ENCODE results near the gene APP. TPM values are rescaled to one million over a fixed set of nuclear protein-coding genes. Genes with fewer than 3 reads are reported as not detected.
A peak's percentile ranks its signal among the peaks of the same experiment; 100 is the strongest.
"Not testable (repeated sequence)": the region's sequence is repeated elsewhere in the genome, so short reads cannot be mapped to it uniquely, and the experiment has no call there.

The APP gene
- polyA plus RNA-seq, 2 donors, result 28.6 to 81.7 TPM

GRCh38 chr21:25934771-25935224, 235.8 kb downstream of the APP start:
- H3K27ac ChIP-seq (ENCODE audit: low read depth in 2 of 2, low read length in 1 of 2), result peak overlapping the region; percentile 60 to 70

GRCh38 chr21:25934130-25934529, 236.4 kb downstream of the APP start:
- 94 to 96% methylated on average over 5 to 6 of the region's 6 CpGs for WGBS, 2 donors
- Histone ChIP-seq H3K4me3 (ENCODE audit: low read depth in 1 of 2, low read length in 2 of 2) (no peak overlapping the region), H3K36me3 (ENCODE audit: control insufficient read depth in 2 of 2, insufficient read depth in 2 of 2, low read length in 1 of 2) (no peaks in the 10 kb centered on the region), H3K4me1 (ENCODE audit: control insufficient read depth in 2 of 2, insufficient read depth in 2 of 2, low read length in 1 of 2) (peaks cover 0 to 4% of the 10 kb centered on the region in 2 donors), H3K27me3 (ENCODE audit: control insufficient read depth in 1 of 2, insufficient read depth in 2 of 2, low read length in 2 of 2) (no peaks in the 10 kb centered on the region), H3K9me3 (ENCODE audit: control insufficient read depth in 2 of 2, insufficient read depth in 1 of 2, low read depth in 1 of 2, low read length in 1 of 2) (no peaks in the 10 kb centered on the region), H3K27ac (ENCODE audit: low read depth in 2 of 2, low read length in 1 of 2) (peak overlapping the region in 1 of 2 donors; percentile 70)

More at GRCh38 chr21:25934771-25935224, 235.8 kb downstream of the APP start:
- H3K9me3 ChIP-seq (ENCODE audit: control insufficient read depth in 2 of 2, insufficient read depth in 1 of 2, low read depth in 1 of 2, low read length in 1 of 2), result no peaks in the 10 kb centered on the region
- H3K4me1 ChIP-seq (ENCODE audit: control insufficient read depth in 2 of 2, insufficient read depth in 2 of 2, low read length in 1 of 2), result peaks cover 0 to 4% of the 10 kb centered on the region in 2 donors
- no peaks in the 10 kb centered on the region for H3K27me3 ChIP-seq (ENCODE audit: control insufficient read depth in 1 of 2, insufficient read depth in 2 of 2, low read length in 2 of 2)
- H3K4me3 ChIP-seq (ENCODE audit: low read depth in 1 of 2, low read length in 2 of 2), result no peak overlapping the region
- 20 to 38% methylated on average over 4 of the region's 4 CpGs for WGBS, 2 donors
- no peaks in the 10 kb centered on the region for H3K36me3 ChIP-seq (ENCODE audit: control insufficient read depth in 2 of 2, insufficient read depth in 2 of 2, low read length in 1 of 2)

- no peaks in the 10 kb centered on the region for H3K9me3 ChIP-seq (ENCODE audit: control insufficient read depth in 2 of 2, insufficient read depth in 1 of 2, low read depth in 1 of 2, low read length in 1 of 2)
- H3K27ac ChIP-seq (ENCODE audit: low read depth in 2 of 2, low read length in 1 of 2), result no peak overlapping the region
- 61 to 66% methylated on average over 3 of the region's 3 CpGs for WGBS, 2 donors
- H3K27me3 ChIP-seq (ENCODE audit: control insufficient read depth in 1 of 2, insufficient read depth in 2 of 2, low read length in 2 of 2), result no peaks in the 10 kb centered on the region
- no peak overlapping the region for H3K4me3 ChIP-seq (ENCODE audit: low read depth in 1 of 2, low read length in 2 of 2)
- peaks cover 0 to 4% of the 10 kb centered on the region in 2 donors for H3K4me1 ChIP-seq (ENCODE audit: control insufficient read depth in 2 of 2, insufficient read depth in 2 of 2, low read length in 1 of 2)
- H3K36me3 ChIP-seq (ENCODE audit: control insufficient read depth in 2 of 2, insufficient read depth in 2 of 2, low read length in 1 of 2), result no peaks in the 10 kb centered on the region
These were observed 238.8 kb downstream of the APP start for GRCh38 chr21:25931765-25932164.

- H3K27ac ChIP-seq (ENCODE audit: low read depth in 2 of 2, low read length in 1 of 2), result peak overlapping the region in 1 of 2 donors; percentile 35
- peaks cover 0 to 4% of the 10 kb centered on the region in 2 donors for H3K4me1 ChIP-seq (ENCODE audit: control insufficient read depth in 2 of 2, insufficient read depth in 2 of 2, low read length in 1 of 2)
- no peak overlapping the region for H3K4me3 ChIP-seq (ENCODE audit: low read depth in 1 of 2, low read length in 2 of 2)
- H3K27me3 ChIP-seq (ENCODE audit: control insufficient read depth in 1 of 2, insufficient read depth in 2 of 2, low read length in 2 of 2), result no peaks in the 10 kb centered on the region
- no peaks in the 10 kb centered on the region for H3K36me3 ChIP-seq (ENCODE audit: control insufficient read depth in 2 of 2, insufficient read depth in 2 of 2, low read length in 1 of 2)
- no peaks in the 10 kb centered on the region for H3K9me3 ChIP-seq (ENCODE audit: control insufficient read depth in 2 of 2, insufficient read depth in 1 of 2, low read depth in 1 of 2, low read length in 1 of 2)
- 53 to 69% methylated on average over 9 of the region's 9 CpGs for WGBS, 2 donors
These were observed 240.6 kb downstream of the APP start for GRCh38 chr21:25929856-25930520.

GRCh38 chr21:25927195-25927880, 243.2 kb downstream of the APP start:
- 60 to 78% methylated on average over 6 of the region's 6 CpGs for WGBS, 2 donors

GRCh38 chr21:25925936-25926335, 244.6 kb downstream of the APP start:
- Histone ChIP-seq H3K4me3 (ENCODE audit: low read depth in 1 of 2, low read length in 2 of 2) (no peak overlapping the region), H3K27me3 (ENCODE audit: control insufficient read depth in 1 of 2, insufficient read depth in 2 of 2, low read length in 2 of 2) (no peaks in the 10 kb centered on the region), H3K36me3 (ENCODE audit: control insufficient read depth in 2 of 2, insufficient read depth in 2 of 2, low read length in 1 of 2) (no peaks in the 10 kb centered on the region), H3K4me1 (ENCODE audit: control insufficient read depth in 2 of 2, insufficient read depth in 2 of 2, low read length in 1 of 2) (peaks cover 0 to 4% of the 10 kb centered on the region in 2 donors), H3K9me3 (ENCODE audit: control insufficient read depth in 2 of 2, insufficient read depth in 1 of 2, low read depth in 1 of 2, low read length in 1 of 2) (no peaks in the 10 kb centered on the region), H3K27ac (ENCODE audit: low read depth in 2 of 2, low read length in 1 of 2) (peak overlapping the region in 1 of 2 donors; percentile 13)
- WGBS, 2 donors, result 40 to 71% methylated on average over 2 of the region's 2 CpGs

More at GRCh38 chr21:25927195-25927880, 243.2 kb downstream of the APP start:
- Histone ChIP-seq H3K4me3 (ENCODE audit: low read depth in 1 of 2, low read length in 2 of 2) (no peak overlapping the region), H3K27ac (ENCODE audit: low read depth in 2 of 2, low read length in 1 of 2) (peak overlapping the region; percentile 21 to 56), H3K4me1 (ENCODE audit: control insufficient read depth in 2 of 2, insufficient read depth in 2 of 2, low read length in 1 of 2) (peaks cover 0 to 4% of the 10 kb centered on the region in 2 donors), H3K27me3 (ENCODE audit: control insufficient read depth in 1 of 2, insufficient read depth in 2 of 2, low read length in 2 of 2) (no peaks in the 10 kb centered on the region), H3K9me3 (ENCODE audit: control insufficient read depth in 2 of 2, insufficient read depth in 1 of 2, low read depth in 1 of 2, low read length in 1 of 2) (no peaks in the 10 kb centered on the region), H3K36me3 (ENCODE audit: control insufficient read depth in 2 of 2, insufficient read depth in 2 of 2, low read length in 1 of 2) (no peaks in the 10 kb centered on the region)

GRCh38 chr21:25925064-25925800, 245.3 kb downstream of the APP start:
- Histone ChIP-seq H3K27me3 (ENCODE audit: control insufficient read depth in 1 of 2, insufficient read depth in 2 of 2, low read length in 2 of 2) (no peaks in the 10 kb centered on the region), H3K27ac (ENCODE audit: low read depth in 2 of 2, low read length in 1 of 2) (peak overlapping the region in 1 of 2 donors; percentile 41), H3K4me3 (ENCODE audit: low read depth in 1 of 2, low read length in 2 of 2) (no peak overlapping the region), H3K36me3 (ENCODE audit: control insufficient read depth in 2 of 2, insufficient read depth in 2 of 2, low read length in 1 of 2) (no peaks in the 10 kb centered on the region), H3K4me1 (ENCODE audit: control insufficient read depth in 2 of 2, insufficient read depth in 2 of 2, low read length in 1 of 2) (peaks cover 0 to 4% of the 10 kb centered on the region in 2 donors), H3K9me3 (ENCODE audit: control insufficient read depth in 2 of 2, insufficient read depth in 1 of 2, low read depth in 1 of 2, low read length in 1 of 2) (no peaks in the 10 kb centered on the region)
- 79 to 82% methylated on average over 13 to 14 of the region's 14 CpGs for WGBS, 2 donors

- WGBS, 2 donors, result 94 to 97% methylated on average over 9 to 16 of the region's 17 CpGs
- H3K27me3 ChIP-seq (ENCODE audit: control insufficient read depth in 1 of 2, insufficient read depth in 2 of 2, low read length in 2 of 2); H3K27ac ChIP-seq (ENCODE audit: low read depth in 2 of 2, low read length in 1 of 2); H3K4me1 ChIP-seq (ENCODE audit: control insufficient read depth in 2 of 2, insufficient read depth in 2 of 2, low read length in 1 of 2); H3K4me3 ChIP-seq (ENCODE audit: low read depth in 1 of 2, low read length in 2 of 2); H3K36me3 ChIP-seq (ENCODE audit: control insufficient read depth in 2 of 2, insufficient read depth in 2 of 2, low read length in 1 of 2); H3K9me3 ChIP-seq (ENCODE audit: control insufficient read depth in 2 of 2, insufficient read depth in 1 of 2, low read depth in 1 of 2, low read length in 1 of 2): not testable (repeated sequence)
These were observed 252.4 kb downstream of the APP start for GRCh38 chr21:25918152-25918551.

- Histone ChIP-seq H3K36me3 (ENCODE audit: control insufficient read depth in 2 of 2, insufficient read depth in 2 of 2, low read length in 1 of 2) (no peaks in the 10 kb centered on the region), H3K4me1 (ENCODE audit: control insufficient read depth in 2 of 2, insufficient read depth in 2 of 2, low read length in 1 of 2) (no peaks in the 10 kb centered on the region), H3K27ac (ENCODE audit: low read depth in 2 of 2, low read length in 1 of 2) (no peak overlapping the region), H3K9me3 (ENCODE audit: control insufficient read depth in 2 of 2, insufficient read depth in 1 of 2, low read depth in 1 of 2, low read length in 1 of 2) (no peaks in the 10 kb centered on the region), H3K4me3 (ENCODE audit: low read depth in 1 of 2, low read length in 2 of 2) (no peak overlapping the region), H3K27me3 (ENCODE audit: control insufficient read depth in 1 of 2, insufficient read depth in 2 of 2, low read length in 2 of 2) (no peaks in the 10 kb centered on the region)
- WGBS, 2 donors, result 92 to 97% methylated on average over 6 of the region's 6 CpGs
These were observed 254.3 kb downstream of the APP start for GRCh38 chr21:25916226-25916625.

All from esophagus (tissue), 2 donors.